Measurements from ENCODE around the gene DCC. TPM values are rescaled to one million over a fixed set of nuclear protein-coding genes. Genes with fewer than 3 reads are reported as not detected.

The DCC gene
- total RNA-seq, 1 donor from 2014 or later, result 0.24 TPM

- DNase-seq (ENCODE audit: extremely low spot score, unreplicated experiment), result no peak
- no peak overlapping the region for H3K4me3 Mint-ChIP-seq (ENCODE audit: unreplicated experiment)
- no peaks in the 10 kb centered on the region for H3K36me3 Mint-ChIP-seq (ENCODE audit: unreplicated experiment)
- no peak overlapping the region for H3K27ac Mint-ChIP-seq (ENCODE audit: unreplicated experiment)
- no peaks in the 10 kb centered on the region for H3K4me1 Mint-ChIP-seq (ENCODE audit: unreplicated experiment)
- H3K27me3 Mint-ChIP-seq (ENCODE audit: unreplicated experiment), result no peaks in the 10 kb centered on the region
- H3K9me3 Mint-ChIP-seq (ENCODE audit: unreplicated experiment), result peaks cover 5% of the 10 kb centered on the region
- TF ChIP-seq CTCF (IDR thresholded peaks at IDR 0.05), result no peak
Observed at GRCh38 chr18:52427521-52428175, 87.7 kb downstream of the DCC start.

- no peak for DNase-seq (ENCODE audit: extremely low spot score, unreplicated experiment)
- Mint-ChIP-seq H3K9me3 (ENCODE audit: unreplicated experiment) (peaks cover 8% of the 10 kb centered on the region), H3K27ac (ENCODE audit: unreplicated experiment) (no peak overlapping the region), H3K4me3 (ENCODE audit: unreplicated experiment) (no peak overlapping the region), H3K27me3 (ENCODE audit: unreplicated experiment) (no peaks in the 10 kb centered on the region), H3K4me1 (ENCODE audit: unreplicated experiment) (no peaks in the 10 kb centered on the region), H3K36me3 (ENCODE audit: unreplicated experiment) (no peaks in the 10 kb centered on the region)
- TF ChIP-seq CTCF (IDR thresholded peaks at IDR 0.05), result no peak
Observed at GRCh38 chr18:52431683-52432082, 91.7 kb downstream of the DCC start.

- Mint-ChIP-seq H3K27me3 (ENCODE audit: unreplicated experiment) (no peaks in the 10 kb centered on the region), H3K36me3 (ENCODE audit: unreplicated experiment) (no peaks in the 10 kb centered on the region), H3K9me3 (ENCODE audit: unreplicated experiment) (peaks cover 3% of the 10 kb centered on the region), H3K4me3 (ENCODE audit: unreplicated experiment) (no peak overlapping the region), H3K4me1 (ENCODE audit: unreplicated experiment) (no peaks in the 10 kb centered on the region), H3K27ac (ENCODE audit: unreplicated experiment) (no peak overlapping the region)
- DNase-seq (ENCODE audit: extremely low spot score, unreplicated experiment), result no peak
- no peak for TF ChIP-seq CTCF (IDR thresholded peaks at IDR 0.05)
Observed at GRCh38 chr18:52433797-52434196, 93.8 kb downstream of the DCC start.

- Mint-ChIP-seq H3K36me3 (ENCODE audit: unreplicated experiment) (no peaks in the 10 kb centered on the region), H3K27me3 (ENCODE audit: unreplicated experiment) (no peaks in the 10 kb centered on the region), H3K9me3 (ENCODE audit: unreplicated experiment) (peaks cover 3% of the 10 kb centered on the region), H3K4me1 (ENCODE audit: unreplicated experiment) (no peaks in the 10 kb centered on the region), H3K27ac (ENCODE audit: unreplicated experiment) (no peak overlapping the region), H3K4me3 (ENCODE audit: unreplicated experiment) (no peak overlapping the region)
- DNase-seq (ENCODE audit: extremely low spot score, unreplicated experiment), result no peak
- no peak for TF ChIP-seq CTCF (IDR thresholded peaks at IDR 0.05)
Observed at GRCh38 chr18:52435301-52435700, 95.3 kb downstream of the DCC start.

- Mint-ChIP-seq H3K4me1 (ENCODE audit: unreplicated experiment) (no peaks in the 10 kb centered on the region), H3K4me3 (ENCODE audit: unreplicated experiment) (no peak overlapping the region), H3K27ac (ENCODE audit: unreplicated experiment) (no peak overlapping the region), H3K9me3 (ENCODE audit: unreplicated experiment) (peaks cover 3% of the 10 kb centered on the region), H3K36me3 (ENCODE audit: unreplicated experiment) (no peaks in the 10 kb centered on the region), H3K27me3 (ENCODE audit: unreplicated experiment) (no peaks in the 10 kb centered on the region)
- no peak for DNase-seq (ENCODE audit: extremely low spot score, unreplicated experiment)
- TF ChIP-seq CTCF (IDR thresholded peaks at IDR 0.05), result no peak
Observed at GRCh38 chr18:52437161-52437560, 97.2 kb downstream of the DCC start.
